H7 (cell line): Measurements from ENCODE around the gene EML5. TPM values are rescaled to one million over a fixed set of nuclear protein-coding genes. Genes with fewer than 3 reads are reported as not detected.

Experiments used
- DNase-seq: peaks from one replicate; pipeline ENCODE4 v3.0.0; 2012
- H3K27me3 ChIP-seq: 2 replicates; pipeline ENCODE4 v1.6.0; 2011; ENCODE audit warnings: mild to moderate bottlenecking, low read length; ENCODE audit not compliant: control insufficient read depth, insufficient read depth
- H3K36me3 ChIP-seq: replicated peaks from 2 replicates; pipeline ENCODE4 v1.5.1; 2011; ENCODE audit warnings: low read length; ENCODE audit not compliant: control insufficient read depth, insufficient read depth
- H3K4me3 ChIP-seq: 2 replicates; pipeline ENCODE4 v1.5.1; 2011; ENCODE audit warnings: low read depth, mild to moderate bottlenecking, control low read depth, low read length, moderate library complexity; ENCODE audit not compliant: insufficient read depth
- total RNA-seq: library from RNA; depleted of rRNA; stranded (reverse); fragments of >200 nt; shearing (Covaris generic); gene quantifications from 2 replicates; pipeline ENCODE4 v1.2.3, GENCODE V29; 2014; rRNA removed

The EML5 gene
- total RNA-seq = 0.07 and 0.38 TPM in 2 replicates

GRCh38 chr14:88792473-88793258, at the start of gene EML5:
Gene EML5, minus strand, starts transcription at chr14:88792953. Its CDS starts 450 bp downstream, at chr14:88792503.
- peaks cover 35% of the 10 kb centered on the region for H3K27me3 ChIP-seq
- H3K4me3 ChIP-seq = peak within 1 kb of the TSS; percentile 61
- no peaks in the 10 kb centered on the region for H3K36me3 ChIP-seq
- peak; percentile 83 for DNase-seq

GRCh38 chr14:88842414-88842813, 49.7 kb upstream of the EML5 start:
- H3K27me3 ChIP-seq = no peaks in the 10 kb centered on the region
- no peak overlapping the region for H3K4me3 ChIP-seq
- H3K36me3 ChIP-seq = no peaks in the 10 kb centered on the region
- no peak for DNase-seq

- Histone ChIP-seq H3K4me3 (no peak overlapping the region), H3K36me3 (no peaks in the 10 kb centered on the region), H3K27me3 (no peaks in the 10 kb centered on the region)
- no peak for DNase-seq
Observed at GRCh38 chr14:88841741-88842140, 49.0 kb upstream of the EML5 start.

- DNase-seq = no peak
- Histone ChIP-seq H3K27me3 (no peaks in the 10 kb centered on the region), H3K4me3 (no peak overlapping the region), H3K36me3 (no peaks in the 10 kb centered on the region)
Observed at GRCh38 chr14:88840926-88841325, 48.2 kb upstream of the EML5 start.

GRCh38 chr14:88838015-88838414, 45.3 kb upstream of the EML5 start:
- no peak overlapping the region for H3K4me3 ChIP-seq
- no peak for DNase-seq
- no peaks in the 10 kb centered on the region for H3K36me3 ChIP-seq
- no peaks in the 10 kb centered on the region for H3K27me3 ChIP-seq

DNA sequence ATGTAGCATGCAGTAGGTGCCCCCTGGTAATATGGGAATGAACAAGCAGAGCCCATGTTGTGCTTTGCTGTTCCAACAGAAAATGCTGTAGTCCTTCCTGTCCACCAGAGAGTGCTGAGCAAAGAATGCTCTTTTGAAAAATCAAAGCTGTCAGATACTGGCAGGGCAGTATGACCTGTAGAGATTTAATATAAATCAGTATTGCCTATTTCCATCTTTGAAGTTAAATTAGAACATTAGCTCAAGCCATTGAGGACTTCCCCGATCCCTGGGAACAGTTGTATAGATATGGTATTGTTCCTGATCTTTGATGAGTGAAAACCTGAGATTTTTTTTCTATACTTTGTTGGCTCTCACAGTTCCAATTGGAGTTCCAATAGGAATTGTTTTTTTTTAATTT, 44.7 kb upstream of the EML5 start:
- no peaks in the 10 kb centered on the region for H3K27me3 ChIP-seq
- H3K36me3 ChIP-seq = no peaks in the 10 kb centered on the region
- no peak overlapping the region for H3K4me3 ChIP-seq
- DNase-seq = no peak

GRCh38 chr14:88835661-88836060, 42.9 kb upstream of the EML5 start:
- DNase-seq = no peak
- H3K36me3 ChIP-seq = no peaks in the 10 kb centered on the region
- no peak overlapping the region for H3K4me3 ChIP-seq
- no peaks in the 10 kb centered on the region for H3K27me3 ChIP-seq

GRCh38 chr14:88834883-88835431, 42.2 kb upstream of the EML5 start:
- H3K27me3 ChIP-seq = no peaks in the 10 kb centered on the region
- DNase-seq = no peak
- H3K36me3 ChIP-seq = no peaks in the 10 kb centered on the region
- no peak overlapping the region for H3K4me3 ChIP-seq

DNA sequence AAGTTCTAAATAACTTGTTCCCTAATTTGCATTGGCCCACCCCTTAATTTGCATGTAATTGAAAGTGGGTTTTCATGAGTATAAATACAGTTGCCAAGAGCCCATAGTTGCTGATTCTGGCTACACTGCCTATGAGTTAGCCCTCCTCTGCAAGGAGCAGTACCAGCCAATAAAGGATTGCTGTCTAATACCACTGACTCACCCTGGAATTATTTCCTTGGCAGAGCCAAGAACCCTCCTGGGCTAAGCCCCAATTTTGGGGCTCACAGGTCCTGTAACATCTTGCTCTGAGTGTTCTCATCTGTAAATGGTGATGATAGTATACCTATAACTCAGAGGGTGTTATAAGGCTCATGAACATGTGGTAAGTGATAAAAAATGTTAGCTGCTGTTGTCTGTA, 38.5 kb upstream of the EML5 start:
- no peak for DNase-seq
- Histone ChIP-seq H3K36me3 (no peaks in the 10 kb centered on the region), H3K4me3 (no peak overlapping the region), H3K27me3 (no peaks in the 10 kb centered on the region)

DNA sequence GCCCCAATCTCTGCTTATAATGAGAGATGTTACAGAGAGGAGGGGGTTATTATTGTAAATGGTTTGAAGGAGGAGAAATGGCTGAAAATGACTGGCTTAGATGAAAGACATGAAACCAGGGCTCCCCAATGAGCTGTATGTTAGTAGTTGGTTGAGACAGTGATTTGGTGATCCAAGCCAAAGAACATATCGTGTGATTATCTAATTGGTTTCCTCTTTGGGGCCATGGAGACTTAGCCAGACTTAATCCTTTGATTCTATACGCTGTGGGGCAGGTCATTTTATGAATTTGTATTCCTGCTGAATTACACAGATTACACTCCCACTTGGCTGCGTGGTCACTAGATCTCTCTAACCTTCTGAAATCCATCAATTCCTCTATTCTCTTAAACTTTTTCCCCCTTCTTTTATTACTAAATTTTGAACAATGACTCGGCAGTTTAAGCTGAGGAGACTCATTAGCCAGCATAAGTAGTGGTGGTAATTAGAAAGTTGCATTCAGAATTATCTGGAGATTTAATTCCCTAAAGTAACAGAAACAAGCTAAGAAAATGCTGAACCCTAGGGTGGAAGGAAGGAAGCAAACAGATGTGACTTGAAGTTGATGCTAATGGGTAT, 37.0 kb upstream of the EML5 start:
- no peaks in the 10 kb centered on the region for H3K27me3 ChIP-seq
- H3K36me3 ChIP-seq = no peaks in the 10 kb centered on the region
- H3K4me3 ChIP-seq = no peak overlapping the region
- DNase-seq = no peak

DNA sequence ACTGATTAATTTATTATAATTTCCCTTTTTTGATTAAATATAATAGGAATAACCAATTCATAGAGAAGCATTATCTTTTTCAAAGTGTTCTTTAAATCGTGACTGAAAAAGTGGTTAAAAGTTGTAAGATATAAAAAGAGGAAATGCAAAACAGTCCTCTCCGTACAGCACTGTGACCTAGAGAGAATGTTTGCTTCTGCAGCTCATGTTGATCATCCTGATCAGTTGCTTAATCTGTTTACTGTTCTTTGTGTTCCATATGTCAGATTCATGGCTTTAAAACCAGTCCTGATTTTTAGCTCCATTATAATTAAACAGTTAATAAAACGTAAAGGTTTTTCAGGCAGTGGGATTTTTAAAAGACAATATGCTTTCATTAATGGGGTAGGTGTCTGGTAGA, 36.4 kb upstream of the EML5 start:
- DNase-seq = no peak
- Histone ChIP-seq H3K27me3 (no peaks in the 10 kb centered on the region), H3K4me3 (no peak overlapping the region), H3K36me3 (no peaks in the 10 kb centered on the region)

DNA sequence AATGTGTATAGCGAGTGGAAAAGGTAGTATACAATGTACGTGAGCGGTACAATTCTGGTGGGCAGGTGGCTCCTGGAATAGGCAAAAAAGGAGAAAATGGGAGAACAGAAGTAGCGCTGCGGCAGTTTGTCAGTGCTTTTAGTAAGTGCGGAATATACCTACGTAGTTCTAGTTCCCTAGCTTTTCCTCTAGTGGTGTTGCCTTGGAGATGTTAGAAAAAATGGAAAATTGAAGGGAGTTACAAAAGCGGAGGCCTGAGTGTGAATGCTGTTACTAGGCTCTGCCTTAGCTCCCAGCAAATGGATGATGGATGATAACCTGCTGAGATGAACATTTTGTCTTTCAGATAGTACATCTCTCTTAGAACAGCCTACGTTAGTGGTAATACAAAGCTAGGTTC, 32.8 kb upstream of the EML5 start:
- peak overlapping the region; percentile 81; the same call in 1 of the 2 replicates for H3K4me3 ChIP-seq
- H3K36me3 ChIP-seq = no peaks in the 10 kb centered on the region
- no peaks in the 10 kb centered on the region for H3K27me3 ChIP-seq
- peak; percentile 10 for DNase-seq

DNA sequence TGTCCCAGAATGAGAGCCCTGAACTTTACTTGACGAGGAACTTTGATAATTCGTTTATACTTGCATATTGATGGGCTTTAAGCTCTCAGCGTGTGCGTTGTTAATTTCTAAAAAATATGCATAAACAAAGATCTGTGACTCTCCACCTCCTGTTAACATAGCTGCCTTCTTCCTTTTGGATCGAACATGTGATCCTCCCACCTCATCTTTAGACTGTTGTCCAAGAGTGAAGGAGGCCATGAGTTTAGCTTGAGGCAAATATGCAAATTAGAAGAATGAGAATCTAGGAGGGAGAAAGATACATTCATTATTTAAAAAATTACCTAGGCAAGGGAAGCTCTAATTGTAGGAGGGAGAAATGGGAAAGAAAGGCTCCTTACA, 32.3 kb upstream of the EML5 start:
- Histone ChIP-seq H3K36me3 (no peaks in the 10 kb centered on the region), H3K27me3 (no peaks in the 10 kb centered on the region), H3K4me3 (peak overlapping the region; percentile 81)
- peak; percentile 12 for DNase-seq

DNA sequence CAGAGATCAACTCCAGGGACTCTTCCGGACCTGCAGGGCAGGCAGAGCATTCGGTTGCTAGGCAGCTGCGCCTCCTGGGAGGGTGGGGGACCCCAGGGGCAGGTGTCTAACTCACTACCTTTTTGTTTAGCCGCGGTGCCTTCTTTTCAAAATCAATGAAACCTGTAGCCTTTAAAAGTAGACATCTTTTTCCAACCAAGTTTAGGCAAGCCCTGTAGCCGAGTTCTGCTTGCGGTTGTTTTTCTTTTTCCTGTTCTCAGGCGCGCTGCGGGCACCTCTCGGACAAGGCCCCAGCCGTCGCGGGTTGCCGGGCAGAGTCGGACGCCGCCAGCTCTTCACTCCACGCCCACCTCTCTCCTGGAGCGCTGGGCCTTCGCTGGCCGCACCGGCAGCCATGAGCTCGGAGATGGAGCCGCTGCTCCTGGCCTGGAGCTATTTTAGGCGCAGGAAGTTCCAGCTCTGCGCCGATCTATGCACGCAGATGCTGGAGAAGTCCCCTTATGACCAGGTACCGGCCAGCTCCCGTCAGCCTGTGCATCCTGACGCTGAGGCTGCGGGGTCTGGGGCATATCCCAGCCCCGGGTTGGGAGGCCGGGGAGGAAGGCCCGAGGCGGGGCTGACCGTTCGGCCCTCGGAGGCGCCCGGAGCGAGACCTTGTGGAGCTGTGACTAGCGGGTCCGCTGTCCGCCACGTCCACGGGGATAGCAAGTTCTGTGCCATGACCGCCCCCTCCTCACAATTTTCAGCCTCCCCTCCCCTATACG, 31.7 kb upstream of the EML5 start, which contains the start of gene TTC8:
TTC8 (plus strand) TSS at position 338 of the 764 bp plus-strand sequence; CDS start at position 395, 57 bp downstream.
- H3K27me3 ChIP-seq = no peaks in the 10 kb centered on the region
- H3K36me3 ChIP-seq = no peaks in the 10 kb centered on the region
- peak; percentile 89 for DNase-seq
- peak within 1 kb of the TSS; percentile 81 for H3K4me3 ChIP-seq
